GM19043 (cell line): ENCODE data around the gene SLC38A7.
"Not testable (repeated sequence)": the region's sequence is repeated elsewhere in the genome, so short reads cannot be mapped to it uniquely, and the experiment has no call there.

ENCODE experiments used
- ATAC-seq: cut with Tn5 transposase; IDR thresholded peaks from one replicate; pipeline ENCODE4 v1.9.1; 2021; ENCODE audit warnings: low read depth; ENCODE audit not compliant: unreplicated experiment

Gene SLC38A7, protein sequence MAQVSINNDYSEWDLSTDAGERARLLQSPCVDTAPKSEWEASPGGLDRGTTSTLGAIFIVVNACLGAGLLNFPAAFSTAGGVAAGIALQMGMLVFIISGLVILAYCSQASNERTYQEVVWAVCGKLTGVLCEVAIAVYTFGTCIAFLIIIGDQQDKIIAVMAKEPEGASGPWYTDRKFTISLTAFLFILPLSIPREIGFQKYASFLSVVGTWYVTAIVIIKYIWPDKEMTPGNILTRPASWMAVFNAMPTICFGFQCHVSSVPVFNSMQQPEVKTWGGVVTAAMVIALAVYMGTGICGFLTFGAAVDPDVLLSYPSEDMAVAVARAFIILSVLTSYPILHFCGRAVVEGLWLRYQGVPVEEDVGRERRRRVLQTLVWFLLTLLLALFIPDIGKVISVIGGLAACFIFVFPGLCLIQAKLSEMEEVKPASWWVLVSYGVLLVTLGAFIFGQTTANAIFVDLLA

DNA sequence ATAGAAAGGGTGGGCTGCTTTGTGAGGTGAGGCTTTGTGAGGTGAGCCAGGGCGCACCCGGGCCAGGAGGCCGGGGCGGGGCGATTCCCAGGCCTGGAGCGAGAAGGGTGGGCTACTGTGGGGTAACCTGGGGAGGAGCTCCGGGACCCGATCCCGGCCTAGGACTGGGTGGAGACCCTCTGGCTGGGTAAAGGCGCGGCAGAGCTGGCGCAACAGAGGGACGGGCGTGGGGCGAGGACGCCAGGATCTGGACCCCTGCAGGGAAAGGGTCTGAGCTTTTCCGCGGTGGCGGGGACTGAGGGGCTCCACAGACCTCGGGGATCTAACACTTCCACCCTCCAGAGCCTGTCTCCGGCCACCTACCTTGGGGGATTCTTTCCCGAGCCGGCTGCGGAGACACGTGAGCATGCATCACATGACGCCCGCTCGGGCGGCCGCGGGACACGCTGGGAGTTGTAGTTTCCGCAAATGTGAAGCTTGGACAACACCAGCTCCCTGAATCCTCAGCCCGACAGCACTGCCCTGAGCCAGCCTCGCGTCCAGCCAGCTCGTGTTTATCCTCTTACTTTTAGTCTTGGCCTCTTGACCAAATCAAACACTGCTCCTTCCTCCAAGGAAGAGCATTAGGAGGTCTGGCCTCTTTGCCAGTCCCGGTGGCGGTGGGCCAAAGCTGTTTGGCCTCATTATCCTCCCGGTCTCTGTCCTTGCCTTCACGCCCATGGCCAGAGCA lies at the start of gene SLC38A7:
Gene SLC38A7 (minus strand): TSS at position 417 of the 730 bp plus-strand sequence. CDS start 4,644 bp downstream, outside the sequence.
- ATAC-seq = peak; percentile 91

DNA sequence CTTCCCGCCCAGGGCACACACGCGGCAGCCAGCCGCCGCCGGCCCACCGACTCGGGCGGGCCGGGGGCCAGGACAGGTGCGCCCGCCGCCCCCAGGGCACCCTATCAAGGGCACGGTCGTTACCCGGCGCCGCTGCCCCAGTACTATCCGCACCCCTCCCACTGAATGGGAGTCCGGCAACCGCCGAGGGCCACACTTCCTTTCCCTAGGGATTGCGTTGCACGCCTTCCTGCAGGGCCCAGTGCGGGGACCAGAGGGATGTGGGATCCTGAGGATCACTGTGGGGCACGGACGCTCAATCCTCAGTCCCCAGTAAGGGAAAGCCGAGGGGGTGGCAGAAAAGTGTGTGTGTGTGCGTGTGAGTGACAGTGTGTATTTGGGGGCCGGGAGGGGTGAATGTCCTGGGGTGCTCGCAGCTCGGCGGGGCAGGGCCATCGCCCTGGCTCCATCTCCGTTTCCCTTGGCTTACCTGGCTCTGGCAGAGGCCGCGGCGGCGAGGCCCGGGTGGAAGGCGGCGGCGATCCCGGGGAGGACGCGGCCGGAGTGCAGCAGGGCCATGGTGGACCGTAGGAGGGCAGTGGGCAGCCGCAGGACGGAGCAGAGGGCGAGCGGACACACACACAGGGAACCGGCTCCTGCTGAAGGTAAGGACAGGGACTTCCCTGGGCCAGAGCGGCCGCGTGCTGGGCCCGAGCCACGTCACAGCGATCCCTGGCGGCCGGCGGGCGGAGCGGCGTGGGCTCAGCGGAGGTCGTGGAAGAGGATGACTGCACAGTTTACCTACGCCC lies 49.3 kb upstream of the SLC38A7 start, which contains the start of gene GOT2:
Gene GOT2 (minus strand): TSS at position 646 of the 788 bp plus-strand sequence. CDS start 88 bp downstream, at position 558.
- ATAC-seq = peak; percentile 91

DNA sequence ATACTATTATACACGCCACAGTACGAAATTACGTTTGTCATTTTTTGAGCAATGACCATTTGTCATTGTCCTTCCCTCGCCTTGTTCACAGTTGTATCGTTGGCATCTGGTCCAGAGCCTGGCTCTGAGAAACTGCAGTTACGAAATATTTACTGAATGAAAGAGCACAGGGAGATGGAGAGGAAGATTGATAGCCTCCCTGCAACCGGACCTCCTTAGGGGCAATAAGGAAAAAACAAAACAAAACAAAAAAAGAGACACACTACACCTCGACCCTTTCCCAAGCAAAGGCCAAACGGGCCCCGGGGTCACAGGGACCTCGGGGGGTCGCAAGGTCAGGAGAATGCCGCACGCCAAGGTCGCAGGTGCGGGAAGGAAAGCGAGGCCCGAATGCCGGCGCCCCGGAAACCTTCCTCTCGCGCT lies 48.7 kb upstream of the SLC38A7 start:
- ATAC-seq = no peak

DNA sequence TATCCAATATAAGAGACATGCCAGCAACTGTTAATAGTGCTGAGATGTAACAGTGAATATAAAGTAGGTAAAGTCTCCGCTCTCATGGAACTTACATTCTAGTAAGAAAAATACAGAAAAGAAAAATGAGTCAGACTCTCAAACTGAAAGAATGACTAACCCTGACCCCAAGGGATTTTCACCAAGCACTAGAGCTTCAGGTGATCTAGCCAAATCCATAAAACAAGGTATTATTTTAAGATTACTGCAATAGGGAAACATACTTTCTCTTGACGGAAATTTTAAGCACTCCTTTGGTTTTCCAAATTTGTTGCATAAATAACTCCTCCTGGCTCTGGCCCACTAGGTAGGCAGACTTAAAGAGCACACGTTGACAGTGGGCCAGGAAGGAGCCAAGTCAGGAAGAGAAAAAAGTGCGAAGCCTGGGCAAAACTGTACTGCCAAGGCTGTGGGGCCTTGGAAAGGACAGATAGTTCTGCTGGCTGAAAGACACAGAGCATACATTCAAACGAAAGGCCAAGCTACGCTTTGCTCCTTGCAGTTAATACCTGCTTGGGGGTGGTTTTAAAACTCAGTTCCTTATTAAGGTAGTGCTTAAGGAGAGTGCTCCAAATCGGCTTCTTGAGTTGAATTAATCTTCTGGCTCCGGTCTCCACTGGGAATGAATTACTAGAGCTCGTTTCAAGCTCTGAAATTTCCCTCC lies 48.1 kb upstream of the SLC38A7 start:
- peak; percentile 34 for ATAC-seq

DNA sequence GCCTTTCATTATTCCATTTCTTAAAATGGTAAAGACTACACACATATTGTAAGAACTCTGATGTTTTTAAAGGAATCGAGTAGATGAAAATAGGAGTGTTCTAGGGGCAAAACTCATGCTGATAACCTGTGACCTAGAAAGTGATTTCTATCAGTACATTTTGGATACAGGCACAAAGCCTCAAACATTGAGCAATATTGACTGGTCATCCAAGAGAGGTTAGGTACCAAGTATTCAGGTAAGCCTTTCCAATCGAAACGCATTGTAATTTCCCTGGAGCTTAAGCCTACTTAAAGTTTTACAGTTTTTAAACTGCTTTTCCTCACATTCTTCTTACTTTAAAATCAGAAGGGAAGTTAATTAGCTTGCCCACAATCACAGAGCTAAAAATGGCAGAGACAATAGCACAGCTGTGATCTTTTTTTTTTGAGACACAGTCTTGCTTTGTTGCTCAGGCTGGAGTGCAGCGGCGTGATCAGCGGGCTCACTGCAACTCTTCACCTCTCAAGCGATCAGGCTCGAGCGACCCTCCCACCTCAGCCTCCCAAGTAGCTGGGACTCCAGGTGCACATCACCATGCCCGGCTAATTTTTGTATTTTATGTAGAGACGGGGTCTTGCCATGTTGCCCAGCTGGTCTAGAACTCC lies 46.3 kb upstream of the SLC38A7 start:
- ATAC-seq = no peak

DNA sequence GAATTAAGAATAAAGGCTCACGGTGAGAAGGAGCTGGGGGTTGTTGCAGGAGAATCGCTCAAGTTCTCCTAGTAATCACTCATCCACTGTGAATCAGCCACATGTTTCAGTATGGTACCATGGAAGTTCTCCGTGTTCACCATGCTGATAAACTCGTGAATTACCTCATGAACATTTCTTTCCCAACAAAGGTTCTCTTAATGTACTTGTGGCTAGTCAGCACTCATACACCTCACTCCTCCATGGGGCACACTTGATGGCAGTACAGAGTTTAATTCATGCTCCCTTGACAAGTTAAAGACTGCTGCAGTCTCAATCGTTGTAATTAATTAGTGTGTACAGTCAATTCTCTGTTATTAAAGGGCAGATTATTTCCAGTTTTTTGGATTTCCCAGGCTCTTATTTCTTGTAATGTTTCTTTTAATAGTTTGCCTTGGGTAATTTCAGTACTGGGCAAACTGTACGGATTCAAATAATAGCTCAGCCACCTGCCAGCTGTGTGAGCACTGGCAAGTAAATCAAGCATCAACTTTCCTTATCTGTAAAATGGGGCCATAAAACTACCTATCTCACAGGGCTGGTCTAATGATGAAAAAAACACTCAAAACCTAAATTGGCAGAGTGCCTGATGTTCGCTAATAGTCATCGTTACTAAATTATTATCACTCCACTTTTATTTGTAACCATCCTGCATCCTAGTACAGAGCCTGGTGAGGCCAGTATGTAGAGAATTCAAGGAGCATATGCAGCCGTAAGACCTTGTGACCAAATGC lies 43.4 kb upstream of the SLC38A7 start:
- ATAC-seq = no peak

DNA sequence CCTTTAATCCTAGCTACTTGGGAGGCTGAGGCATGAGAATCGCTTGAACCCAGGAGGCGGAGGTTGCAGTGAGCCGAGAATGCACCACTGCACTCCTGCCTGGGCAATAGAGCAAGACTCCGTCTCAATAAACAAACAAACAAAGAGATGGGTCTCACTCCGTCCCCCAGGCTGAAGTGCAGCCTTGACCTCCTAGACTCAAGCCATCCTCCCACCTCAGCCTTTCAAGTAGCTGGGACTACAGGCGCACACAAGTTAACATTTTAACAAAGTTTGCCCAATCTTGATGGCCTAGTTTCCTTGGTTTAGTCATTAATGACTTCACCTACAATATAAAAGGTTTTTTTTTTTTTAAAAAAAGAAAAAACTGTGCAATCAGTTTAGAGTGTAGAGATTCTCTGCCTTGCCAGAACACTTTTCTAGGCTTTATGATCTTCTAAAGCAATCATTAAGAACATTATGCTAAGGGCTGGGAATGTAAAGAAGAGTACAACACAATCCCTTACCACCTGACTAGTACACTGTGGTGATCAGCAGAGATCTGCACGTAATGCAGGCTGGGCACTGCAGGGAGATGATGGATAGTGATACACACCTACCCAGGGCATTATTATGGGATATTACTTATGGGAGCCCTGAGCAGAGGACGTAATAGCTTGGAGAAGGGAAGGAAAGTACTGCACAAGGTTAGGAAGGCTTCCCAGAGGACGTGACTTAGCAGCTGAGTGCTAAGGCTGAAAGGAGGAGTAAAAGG lies 42.6 kb upstream of the SLC38A7 start:
- no peak for ATAC-seq

DNA sequence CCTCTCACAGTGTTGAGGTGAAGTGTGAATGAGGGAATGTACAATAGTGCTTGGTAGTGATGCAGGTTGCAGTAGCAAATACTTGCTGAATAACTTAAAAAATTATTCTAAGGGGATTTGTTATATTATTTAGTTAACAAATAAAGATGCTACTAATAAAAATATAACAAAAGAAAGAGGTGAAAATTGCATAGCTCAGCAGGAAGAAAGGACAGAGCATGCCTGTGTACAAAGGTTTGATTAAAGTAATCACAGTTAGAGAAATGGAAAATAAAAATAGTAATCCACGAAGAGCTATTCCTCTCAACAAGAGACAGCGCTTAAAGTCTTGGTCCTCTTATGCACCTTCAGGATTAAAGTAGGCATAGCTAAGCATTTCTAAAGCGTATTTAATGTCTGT lies 38.5 kb upstream of the SLC38A7 start:
- no peak for ATAC-seq

DNA sequence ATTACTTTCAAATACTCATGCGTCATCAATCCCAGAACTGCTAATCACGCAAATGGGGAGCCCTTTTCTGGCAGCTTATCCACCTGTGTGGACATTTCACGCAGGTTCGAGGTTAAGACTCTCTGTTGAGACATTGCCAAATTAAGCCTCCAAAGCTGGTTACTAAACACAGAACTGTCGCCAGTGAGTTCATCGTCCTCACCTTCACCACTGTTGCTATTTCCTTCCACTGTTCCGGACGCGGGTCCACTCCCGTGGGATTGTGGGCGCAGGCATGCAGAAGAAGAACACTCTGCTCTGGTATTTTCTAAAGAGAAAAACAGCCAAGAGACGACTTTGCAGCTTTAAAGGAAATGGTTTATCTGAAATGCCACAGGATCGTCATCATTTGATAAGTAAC lies 33.4 kb upstream of the SLC38A7 start:
- no peak for ATAC-seq

DNA sequence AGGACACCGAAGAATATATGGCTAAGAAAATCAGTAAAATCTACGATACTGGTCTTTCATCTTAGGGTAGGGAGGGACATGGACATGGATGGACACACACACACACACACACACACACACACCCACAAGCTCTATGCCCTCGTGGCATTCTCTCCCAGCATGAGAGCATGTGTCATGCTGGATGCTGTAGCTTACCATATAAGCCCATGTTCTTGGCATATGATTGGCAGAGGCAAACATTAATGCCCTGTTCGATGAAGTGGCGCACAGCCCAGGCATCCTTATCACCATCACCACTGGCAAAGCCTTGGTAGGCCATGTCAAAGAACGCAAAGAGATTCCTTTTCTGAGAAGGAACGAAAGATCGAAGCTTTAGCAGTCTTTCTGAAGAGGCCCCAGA lies 31.9 kb upstream of the SLC38A7 start:
- no peak for ATAC-seq

DNA sequence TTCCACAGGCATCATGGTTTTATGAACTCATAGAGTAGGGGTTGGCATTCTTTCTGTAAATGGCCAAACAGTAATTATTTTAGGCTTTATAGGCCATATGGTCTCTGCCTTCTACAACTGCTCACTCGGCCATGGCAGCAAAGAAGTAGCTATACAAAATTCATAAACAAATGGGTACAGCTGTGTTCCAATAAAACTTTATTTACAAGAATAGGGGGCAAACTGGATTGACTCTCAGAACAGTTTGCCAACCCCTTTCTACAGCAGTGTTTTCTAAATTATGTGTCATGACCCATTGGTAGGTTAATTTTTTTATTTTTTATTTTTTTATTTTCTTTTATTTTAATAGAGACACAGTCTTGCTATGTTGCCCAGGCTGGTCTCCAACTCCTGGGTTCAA lies 29.2 kb upstream of the SLC38A7 start:
- no peak for ATAC-seq

DNA sequence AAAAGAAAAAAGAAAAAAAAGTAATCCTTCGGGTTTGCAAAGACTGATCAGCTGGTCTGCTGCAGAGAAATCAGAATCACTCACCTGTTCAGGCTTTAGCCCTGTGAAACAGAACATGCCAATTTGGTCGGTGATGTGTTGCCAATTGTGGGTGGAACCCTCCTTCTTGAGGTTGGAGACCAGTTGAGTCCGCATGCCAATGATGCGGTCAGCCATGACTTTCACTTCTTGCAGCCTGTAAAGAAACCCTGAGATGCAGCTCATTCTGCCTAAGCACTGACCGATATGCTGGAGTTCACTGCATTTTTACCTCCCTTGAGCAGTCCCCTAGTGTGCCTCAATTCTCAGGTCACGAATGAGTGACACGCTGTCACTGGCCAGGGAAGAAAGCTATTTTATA lies 24.8 kb upstream of the SLC38A7 start:
- ATAC-seq = no peak

DNA sequence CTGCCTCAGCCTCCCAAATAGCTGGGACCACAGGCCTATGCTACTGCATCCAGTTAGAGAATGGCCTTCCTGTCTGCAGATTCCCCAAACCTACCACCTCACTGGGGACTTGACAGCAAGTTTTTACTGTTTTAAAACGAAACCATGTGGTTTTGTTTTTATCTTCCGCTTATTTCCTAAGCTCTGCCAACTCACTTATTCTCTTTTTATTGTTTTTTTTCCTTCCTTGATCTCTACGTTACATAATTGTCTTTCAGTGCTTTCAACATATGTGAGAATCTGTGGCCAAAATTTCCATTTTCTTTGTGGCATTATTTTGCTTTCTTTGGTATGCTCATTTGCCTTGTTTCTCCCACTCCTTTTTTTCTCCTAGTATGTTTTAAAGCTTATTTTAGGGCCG lies 14.6 kb upstream of the SLC38A7 start:
- ATAC-seq = no peak

DNA sequence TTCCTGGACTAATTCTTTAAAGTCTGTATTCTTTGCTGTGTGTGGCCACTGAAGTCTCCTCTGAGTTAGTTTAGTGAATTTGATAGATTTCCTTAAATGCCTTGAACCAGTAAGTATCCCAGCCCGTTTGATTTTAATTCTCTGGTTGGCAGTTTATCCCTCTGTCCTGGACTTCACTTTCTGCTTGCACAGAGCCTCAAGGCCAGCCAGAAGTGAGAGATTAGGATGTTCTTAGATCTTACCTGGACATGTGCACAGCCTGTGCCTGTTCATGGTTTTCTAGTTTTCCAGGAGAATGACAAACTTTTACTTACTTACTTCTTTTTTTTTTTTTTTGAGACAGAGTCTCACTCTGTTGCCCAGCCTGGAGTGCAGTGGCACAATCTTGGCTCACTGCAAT lies 10.8 kb upstream of the SLC38A7 start:
- no peak for ATAC-seq

DNA sequence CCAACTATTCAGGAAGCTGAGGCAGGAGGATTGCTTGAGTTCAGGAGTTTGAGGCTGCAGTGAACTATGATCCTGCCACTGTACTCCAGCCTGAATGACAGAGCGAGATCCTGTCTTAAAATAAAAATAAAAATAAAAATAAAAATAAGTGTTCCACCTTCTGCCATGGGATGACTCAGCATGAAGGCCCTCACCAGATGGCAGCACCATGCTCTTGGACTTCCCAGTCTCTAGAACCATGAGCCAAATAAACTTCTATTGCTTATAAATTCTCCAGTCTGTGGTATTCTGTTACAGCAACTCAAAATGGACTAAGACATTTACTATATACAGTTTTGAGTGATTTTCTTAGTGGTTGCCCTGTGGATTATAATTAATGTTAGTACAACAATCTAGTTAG lies 7.9 kb upstream of the SLC38A7 start:
- ATAC-seq = no peak

DNA sequence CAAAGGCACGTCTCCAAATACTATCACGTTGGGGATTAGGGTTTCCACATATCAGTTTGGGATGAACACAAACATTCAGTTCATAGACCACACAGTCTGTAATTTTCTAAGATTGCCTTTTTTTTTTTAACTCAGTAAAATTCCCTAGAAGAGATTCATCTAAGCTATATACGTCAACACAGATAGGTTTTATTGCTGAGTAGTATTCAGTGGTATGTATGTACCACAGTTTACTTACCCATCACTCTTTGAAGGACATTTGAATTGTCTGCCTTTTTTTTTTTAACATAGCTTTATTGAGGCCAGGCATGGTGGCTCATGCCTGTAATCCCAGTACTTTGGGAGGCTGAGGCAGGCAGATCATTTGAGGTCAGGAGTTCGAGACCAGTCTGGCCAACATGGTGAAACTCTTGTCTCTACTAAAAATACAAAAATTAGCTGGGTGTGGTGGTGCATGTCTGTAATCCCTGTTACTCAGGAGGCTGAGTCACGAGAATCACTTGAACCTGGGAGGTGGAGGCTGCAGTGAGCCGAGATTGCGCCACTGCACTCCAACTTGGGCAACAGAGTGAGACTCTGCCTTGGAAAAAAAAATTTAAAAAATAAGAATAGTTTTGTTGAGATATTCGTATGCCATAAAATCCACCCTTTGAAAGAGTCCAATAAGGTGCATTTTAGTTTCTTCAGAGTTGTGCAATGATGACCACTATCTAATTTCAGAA lies 2.6 kb upstream of the SLC38A7 start:
- ATAC-seq = not testable (repeated sequence)

DNA sequence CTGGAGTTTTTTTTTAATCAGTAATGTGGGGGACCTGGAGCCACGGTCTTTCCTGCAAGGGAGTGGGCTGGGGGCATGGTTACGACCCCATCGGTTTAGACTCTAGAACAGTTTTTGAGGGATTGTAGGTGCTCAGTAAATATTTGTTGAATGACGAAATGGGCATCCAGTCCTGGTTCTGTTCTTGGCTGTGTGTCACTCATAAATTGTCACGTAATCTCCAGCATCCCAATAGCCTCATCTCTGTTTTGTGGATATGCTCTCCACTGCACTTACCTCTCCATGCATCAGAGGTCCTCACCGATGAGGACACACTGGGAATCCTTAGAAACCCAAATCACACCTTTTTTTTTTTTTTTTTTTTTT lies 497 bp upstream of the SLC38A7 start:
- no peak for ATAC-seq

DNA sequence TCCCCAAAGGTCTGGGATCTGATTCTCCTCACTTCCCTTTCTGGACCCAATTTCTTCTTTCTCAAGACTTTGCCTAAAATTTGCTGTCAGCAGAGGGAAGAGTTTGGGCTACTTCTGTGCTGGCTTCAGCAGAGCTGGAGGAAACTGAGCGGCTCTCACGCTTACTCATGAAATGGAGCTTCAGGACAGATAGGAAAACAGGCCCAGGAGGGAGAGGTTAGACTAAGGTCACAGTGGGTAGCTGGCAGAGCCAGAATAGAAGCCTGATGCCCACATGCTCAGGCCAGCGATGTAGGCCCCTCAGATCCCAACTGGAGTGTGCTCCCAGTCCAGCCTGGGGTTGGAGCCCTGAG lies 593 bp downstream of the SLC38A7 start:
- peak; percentile 4 for ATAC-seq
